ENCODE data around the gene PATZ1. TPM values are rescaled to one million over a fixed set of nuclear protein-coding genes. Genes with fewer than 3 reads are reported as not detected.

The PATZ1 gene
- total RNA-seq, 1 experiment from 2014 or later, result 28.2 TPM

- CTCF ChIA-PET, result no interaction called here
Measured at GRCh38 chr22:31282748-31283468, 63.2 kb downstream of the PATZ1 start.

GRCh38 chr22:31281733-31282132 is 64.4 kb downstream of the PATZ1 start:
- Histone ChIP-seq H2AFZ (no peak overlapping the region), H3K27ac (no peak overlapping the region), H3K9me3 (ENCODE audit: insufficient read depth, low read depth) (no peaks in the 10 kb centered on the region), H3F3A (ENCODE audit: insufficient read depth, low read depth) (no peaks in the 10 kb centered on the region; the same call in 1 of the 2 replicates), H3K79me2 (ENCODE audit: low read depth) (no peaks in the 10 kb centered on the region), H3K4me2 (no peak overlapping the region), H3K4me3 (no peak overlapping the region), H4K20me1 (ENCODE audit: insufficient read depth) (no peaks in the 10 kb centered on the region), H3K36me3 (ENCODE audit: low read depth) (no peaks in the 10 kb centered on the region), H3K9me2 (ENCODE audit: insufficient read depth) (no peaks in the 10 kb centered on the region), H3K4me1 (replicated peaks; ENCODE audit: insufficient read depth) (peaks cover 15% of the 10 kb centered on the region), H3K27me3 (ENCODE audit: insufficient read depth, low read depth) (no peaks in the 10 kb centered on the region)
- POLR2A ChIA-PET (ENCODE audit: unreplicated experiment), result interaction anchor here (0.6 to 0.7 kb wide), 2 partner anchors 48 to 332 kb away, joined by 4 to 6 read pairs; no protein-coding TSS in a partner anchor
- CTCF ChIA-PET, result no interaction called here
- intact Hi-C loops (cut with micrococcal nuclease; ENCODE audit: unreplicated experiment), result no loop called here
- TF ChIP-seq EZH2 (IDR thresholded peaks at IDR 0.05; ENCODE audit: low read depth) (no peak), CTCF (conservative IDR thresholded peaks at IDR 0.05) (no peak)
- BruUV-seq (replicated peaks), result no TSS peak
- DNase-seq, result no peak

More at GRCh38 chr22:31282748-31283468, 63.2 kb downstream of the PATZ1 start:
- H3F3A ChIP-seq (ENCODE audit: insufficient read depth, low read depth), result no peaks in the 10 kb centered on the region; the same call in 1 of the 2 replicates
- H3K4me2 ChIP-seq, result no peak overlapping the region
- H3K27me3 ChIP-seq (ENCODE audit: insufficient read depth, low read depth), result no peaks in the 10 kb centered on the region
- no peak overlapping the region for H3K4me3 ChIP-seq
- BruUV-seq (replicated peaks), result no TSS peak
- no peak for TF ChIP-seq CTCF (conservative IDR thresholded peaks at IDR 0.05)
- no peak for TF ChIP-seq EZH2 (IDR thresholded peaks at IDR 0.05; ENCODE audit: low read depth)
- no peaks in the 10 kb centered on the region for H3K9me3 ChIP-seq (ENCODE audit: insufficient read depth, low read depth)
- no peak overlapping the region for H3K27ac ChIP-seq
- H3K4me1 ChIP-seq (replicated peaks; ENCODE audit: insufficient read depth), result peaks cover 15% of the 10 kb centered on the region
- no peaks in the 10 kb centered on the region for H4K20me1 ChIP-seq (ENCODE audit: insufficient read depth)
- DNase-seq, result no peak
- no peak overlapping the region for H2AFZ ChIP-seq
- H3K9me2 ChIP-seq (ENCODE audit: insufficient read depth), result no peaks in the 10 kb centered on the region
- POLR2A ChIA-PET (ENCODE audit: unreplicated experiment), result interaction anchor here (0.6 kb wide), 1 partner anchor 126 kb away, joined by 5 read pairs; no protein-coding TSS in a partner anchor
- no peaks in the 10 kb centered on the region for H3K36me3 ChIP-seq (ENCODE audit: low read depth)
- no peaks in the 10 kb centered on the region for H3K79me2 ChIP-seq (ENCODE audit: low read depth)
- intact Hi-C loops (cut with micrococcal nuclease; ENCODE audit: unreplicated experiment), result no loop called here

GRCh38 chr22:31279821-31280505 is 66.2 kb downstream of the PATZ1 start:
- Histone ChIP-seq H3K79me2 (ENCODE audit: low read depth) (no peaks in the 10 kb centered on the region), H3K36me3 (ENCODE audit: low read depth) (no peaks in the 10 kb centered on the region), H3K4me2 (peak overlapping the region; percentile 25), H4K20me1 (ENCODE audit: insufficient read depth) (no peaks in the 10 kb centered on the region), H3K9me2 (ENCODE audit: insufficient read depth) (no peaks in the 10 kb centered on the region), H3K27me3 (ENCODE audit: insufficient read depth, low read depth) (no peaks in the 10 kb centered on the region), H3K4me1 (replicated peaks; ENCODE audit: insufficient read depth) (peaks cover 27% of the 10 kb centered on the region), H3K4me3 (no peak overlapping the region), H2AFZ (no peak overlapping the region), H3K9me3 (ENCODE audit: insufficient read depth, low read depth) (no peaks in the 10 kb centered on the region), H3K27ac (no peak overlapping the region), H3F3A (ENCODE audit: insufficient read depth, low read depth) (peaks cover 12% of the 10 kb centered on the region; the same call in 1 of the 2 replicates)
- ChIA-PET POLR2A (ENCODE audit: unreplicated experiment) (interaction anchor here (0.6 kb wide), 1 partner anchor 66 kb away, joined by 4 read pairs; the partner anchor contains the start of gene PATZ1), CTCF (interaction anchor here (1.2 kb wide), 1 partner anchor 26 kb away, joined by 5 read pairs; no protein-coding TSS in a partner anchor)
- intact Hi-C loops (cut with micrococcal nuclease; ENCODE audit: unreplicated experiment), result no loop called here
- no TSS peak for BruUV-seq (replicated peaks)
- no peak for TF ChIP-seq EZH2 (IDR thresholded peaks at IDR 0.05; ENCODE audit: low read depth)
- TF ChIP-seq CTCF (conservative IDR thresholded peaks at IDR 0.05), result no peak
- DNase-seq, result no peak
